ENCODE measurements around the gene ATP2B3.

The ATP2B3 gene

DNA sequence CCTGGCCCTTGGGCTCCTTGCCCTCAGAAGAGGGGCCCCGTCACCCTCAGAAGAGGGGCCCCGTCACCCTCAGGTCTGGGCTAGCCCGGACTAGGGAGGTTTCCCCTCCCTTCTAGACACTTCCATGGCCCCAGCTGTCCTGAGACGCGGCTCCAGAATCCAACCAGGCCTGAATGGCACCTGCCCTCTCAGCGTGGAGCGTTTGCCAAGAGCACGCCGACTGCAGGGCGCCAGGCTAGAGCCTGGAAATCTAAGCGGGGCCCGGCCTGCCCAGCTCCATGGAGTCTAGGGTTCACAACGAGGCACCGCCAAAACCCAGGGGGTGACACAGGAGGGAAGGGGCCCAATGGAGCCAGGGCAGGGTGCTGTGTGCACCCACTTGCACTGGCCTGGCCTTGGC is 7.8 kb upstream of the ATP2B3 start:
- H3K4me3 Mint-ChIP-seq, result no peak overlapping the region
- no peaks in the 10 kb centered on the region for H3K36me3 Mint-ChIP-seq (ENCODE audit: low read depth)
- no peaks in the 10 kb centered on the region for H3K9me3 Mint-ChIP-seq
- no peak overlapping the region for H3K27ac Mint-ChIP-seq
- H3K27me3 Mint-ChIP-seq (ENCODE audit: low read depth), result no peaks in the 10 kb centered on the region
- no peaks in the 10 kb centered on the region for H3K4me1 Mint-ChIP-seq (ENCODE audit: low read depth)

DNA sequence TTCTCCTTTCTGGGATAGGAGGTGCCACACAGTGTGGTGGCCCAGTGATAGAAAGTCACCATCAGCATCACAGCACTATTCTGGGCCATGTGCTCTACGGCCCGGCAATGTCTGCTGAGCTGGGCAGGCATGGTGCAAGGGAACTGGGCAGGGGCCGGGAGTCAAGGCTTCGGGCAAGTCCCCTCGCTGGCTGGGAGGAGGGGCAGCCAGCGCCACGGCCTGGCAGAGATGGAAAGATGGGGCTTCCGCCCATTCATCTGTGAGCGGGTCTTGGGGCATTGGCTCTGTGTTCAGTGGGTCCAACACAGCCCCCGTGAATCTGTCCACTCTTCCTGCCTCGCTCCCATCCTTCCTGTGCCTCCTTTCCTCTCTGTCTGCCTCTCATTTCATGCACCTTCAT is 7.1 kb upstream of the ATP2B3 start:
- Mint-ChIP-seq H3K4me3 (no peak overlapping the region), H3K27me3 (ENCODE audit: low read depth) (no peaks in the 10 kb centered on the region), H3K4me1 (ENCODE audit: low read depth) (no peaks in the 10 kb centered on the region), H3K36me3 (ENCODE audit: low read depth) (no peaks in the 10 kb centered on the region), H3K27ac (no peak overlapping the region), H3K9me3 (no peaks in the 10 kb centered on the region)

DNA sequence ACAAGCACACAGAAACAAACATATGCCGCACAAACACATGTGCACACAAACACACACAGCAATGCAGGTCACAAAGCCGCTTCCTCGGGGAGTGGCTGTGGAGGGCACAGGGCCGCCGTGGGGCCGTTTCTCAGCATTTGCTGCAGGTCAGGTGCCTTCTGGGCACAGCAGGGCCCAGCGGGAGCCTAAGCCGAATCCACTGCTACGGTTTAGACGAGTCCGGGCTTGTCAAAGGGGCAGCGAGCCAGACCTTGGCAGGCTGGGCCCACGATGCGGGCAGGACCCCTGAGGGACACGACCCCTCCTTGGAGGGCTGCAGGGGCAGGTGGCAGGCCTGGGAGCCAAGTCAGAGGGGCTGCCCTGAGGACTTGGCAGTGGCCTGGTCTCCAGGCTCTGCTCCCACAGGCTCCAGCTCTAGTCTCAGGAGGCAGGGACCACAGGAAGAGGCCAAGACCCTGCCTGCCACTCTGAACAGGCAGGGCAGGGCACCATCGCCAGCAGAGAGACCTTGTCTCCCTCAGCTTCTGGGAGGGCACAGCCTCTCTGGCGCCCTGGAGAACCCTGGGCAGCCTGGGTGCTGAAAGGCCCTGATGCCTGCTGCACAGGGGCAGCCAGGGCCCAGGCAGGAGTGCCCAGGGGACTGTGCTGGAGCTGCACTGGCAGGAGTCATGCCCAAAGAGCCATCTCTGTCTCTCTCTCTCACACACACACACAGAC is 5.5 kb upstream of the ATP2B3 start:
- Mint-ChIP-seq H3K36me3 (ENCODE audit: low read depth) (no peaks in the 10 kb centered on the region), H3K4me3 (no peak overlapping the region), H3K9me3 (no peaks in the 10 kb centered on the region), H3K27ac (no peak overlapping the region), H3K27me3 (ENCODE audit: low read depth) (peaks cover 7% of the 10 kb centered on the region), H3K4me1 (ENCODE audit: low read depth) (no peaks in the 10 kb centered on the region)

DNA sequence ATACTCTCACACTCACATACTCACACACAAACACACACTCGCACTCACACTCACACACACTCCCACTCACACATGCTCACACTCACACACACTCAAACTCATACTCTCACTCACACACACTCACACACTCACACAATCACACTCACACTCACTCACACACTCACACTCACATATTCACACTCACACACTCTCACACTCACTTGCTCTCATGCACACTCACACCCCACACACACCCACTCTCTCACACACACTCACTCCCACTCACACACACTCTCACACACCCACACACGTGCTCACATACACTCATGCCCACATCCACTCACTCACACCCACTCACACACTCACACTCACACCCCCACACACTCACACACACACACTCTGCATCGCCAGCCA is 4.9 kb upstream of the ATP2B3 start:
- H3K36me3 Mint-ChIP-seq (ENCODE audit: low read depth), result no peaks in the 10 kb centered on the region
- H3K27me3 Mint-ChIP-seq (ENCODE audit: low read depth), result peaks cover 7% of the 10 kb centered on the region
- H3K27ac Mint-ChIP-seq, result no peak overlapping the region
- H3K9me3 Mint-ChIP-seq, result no peaks in the 10 kb centered on the region
- no peaks in the 10 kb centered on the region for H3K4me1 Mint-ChIP-seq (ENCODE audit: low read depth)
- H3K4me3 Mint-ChIP-seq, result no peak overlapping the region

DNA sequence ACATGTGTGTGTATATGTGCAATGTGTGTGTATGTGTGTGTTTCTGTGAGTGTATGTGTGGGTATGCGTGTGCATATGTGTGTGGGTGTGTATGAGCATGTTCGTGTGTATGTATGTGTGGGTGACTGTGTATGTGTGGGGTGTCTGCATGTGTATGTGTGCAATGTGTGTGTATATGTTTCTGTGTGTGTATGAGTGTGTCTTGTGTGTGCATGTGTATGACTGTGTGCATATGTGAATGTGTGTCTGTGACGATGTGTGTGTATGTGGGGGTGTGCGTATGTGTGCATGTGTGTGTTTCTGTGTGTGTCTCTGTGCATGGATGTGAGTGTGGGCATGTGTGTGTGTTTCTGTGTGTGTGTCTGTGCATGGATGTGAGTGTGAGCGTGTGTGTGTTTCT is 4.2 kb upstream of the ATP2B3 start:
- Mint-ChIP-seq H3K27ac (no peak overlapping the region), H3K27me3 (ENCODE audit: low read depth) (peaks cover 8% of the 10 kb centered on the region), H3K4me1 (ENCODE audit: low read depth) (no peaks in the 10 kb centered on the region), H3K9me3 (no peaks in the 10 kb centered on the region), H3K4me3 (no peak overlapping the region), H3K36me3 (ENCODE audit: low read depth) (no peaks in the 10 kb centered on the region)

DNA sequence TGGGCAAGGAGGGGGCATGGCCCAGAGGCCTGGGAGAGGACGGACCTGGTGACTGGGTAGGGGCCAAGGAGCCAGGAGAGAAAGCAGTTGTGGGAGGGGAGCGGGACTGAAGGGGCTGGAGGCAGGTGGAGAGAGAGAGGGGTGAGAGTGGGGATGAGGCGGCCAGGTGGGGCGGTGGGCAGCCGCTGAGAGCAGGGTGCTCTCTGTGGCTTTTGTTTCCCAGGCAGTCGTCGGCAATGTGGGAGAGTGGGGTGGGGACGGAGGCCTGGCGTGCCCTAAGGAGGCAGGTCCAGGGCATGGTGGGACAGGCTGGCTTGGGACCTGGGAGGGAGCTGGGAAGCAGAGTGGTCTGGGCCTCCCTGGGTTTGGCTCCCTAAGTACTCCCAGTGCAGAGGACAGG is 3.2 kb upstream of the ATP2B3 start:
- no peaks in the 10 kb centered on the region for H3K36me3 Mint-ChIP-seq (ENCODE audit: low read depth)
- no peak overlapping the region for H3K4me3 Mint-ChIP-seq
- H3K9me3 Mint-ChIP-seq, result no peaks in the 10 kb centered on the region
- H3K27me3 Mint-ChIP-seq (ENCODE audit: low read depth), result peaks cover 18% of the 10 kb centered on the region
- H3K27ac Mint-ChIP-seq, result no peak overlapping the region
- H3K4me1 Mint-ChIP-seq (ENCODE audit: low read depth), result no peaks in the 10 kb centered on the region

DNA sequence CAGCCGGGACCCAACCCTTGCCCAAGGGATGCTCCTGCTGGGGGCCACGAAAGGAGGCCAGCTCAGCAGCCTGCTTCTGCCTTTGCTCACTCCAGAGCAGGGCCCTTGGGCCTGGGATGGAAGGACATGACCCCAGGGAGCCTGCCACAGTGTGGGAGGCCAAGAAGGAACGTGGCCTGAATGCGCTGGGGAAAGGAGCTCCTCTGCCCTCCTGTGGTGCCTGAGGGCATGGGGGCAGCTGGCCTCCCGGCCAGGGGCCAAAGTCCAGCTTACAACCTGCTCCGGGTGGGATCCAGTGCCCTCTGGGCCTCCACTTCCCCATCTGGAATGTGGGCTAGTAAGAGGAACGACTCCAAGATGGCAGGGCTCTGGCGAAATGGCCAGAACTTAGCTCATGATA is 2.0 kb upstream of the ATP2B3 start:
- Mint-ChIP-seq H3K9me3 (no peaks in the 10 kb centered on the region), H3K4me1 (ENCODE audit: low read depth) (no peaks in the 10 kb centered on the region), H3K36me3 (ENCODE audit: low read depth) (no peaks in the 10 kb centered on the region), H3K4me3 (no peak overlapping the region), H3K27me3 (ENCODE audit: low read depth) (peaks cover 21% of the 10 kb centered on the region), H3K27ac (no peak overlapping the region)

DNA sequence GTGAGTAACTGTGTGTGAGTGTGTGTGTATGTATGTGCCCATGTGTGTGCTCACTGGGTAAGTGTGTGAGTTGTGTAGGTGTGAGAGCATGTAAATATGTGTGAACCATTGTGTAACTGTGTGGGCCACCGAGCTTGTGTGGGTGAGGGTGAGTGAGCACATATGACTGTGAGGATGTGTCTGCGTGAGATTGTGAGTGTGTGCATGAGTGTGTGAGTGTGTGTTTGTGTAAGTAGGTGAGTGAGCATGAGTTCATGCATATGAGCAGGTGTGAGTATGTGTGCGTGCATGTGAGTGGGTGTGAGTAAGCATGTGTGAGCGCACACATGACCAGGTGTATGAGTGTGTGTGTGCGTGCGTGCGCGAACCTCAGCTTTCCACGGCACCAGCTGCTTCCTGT is 1.4 kb upstream of the ATP2B3 start:
- Mint-ChIP-seq H3K4me1 (ENCODE audit: low read depth) (no peaks in the 10 kb centered on the region), H3K27ac (no peak overlapping the region), H3K36me3 (ENCODE audit: low read depth) (no peaks in the 10 kb centered on the region), H3K27me3 (ENCODE audit: low read depth) (peaks cover 22% of the 10 kb centered on the region), H3K4me3 (no peak overlapping the region), H3K9me3 (no peaks in the 10 kb centered on the region)

DNA sequence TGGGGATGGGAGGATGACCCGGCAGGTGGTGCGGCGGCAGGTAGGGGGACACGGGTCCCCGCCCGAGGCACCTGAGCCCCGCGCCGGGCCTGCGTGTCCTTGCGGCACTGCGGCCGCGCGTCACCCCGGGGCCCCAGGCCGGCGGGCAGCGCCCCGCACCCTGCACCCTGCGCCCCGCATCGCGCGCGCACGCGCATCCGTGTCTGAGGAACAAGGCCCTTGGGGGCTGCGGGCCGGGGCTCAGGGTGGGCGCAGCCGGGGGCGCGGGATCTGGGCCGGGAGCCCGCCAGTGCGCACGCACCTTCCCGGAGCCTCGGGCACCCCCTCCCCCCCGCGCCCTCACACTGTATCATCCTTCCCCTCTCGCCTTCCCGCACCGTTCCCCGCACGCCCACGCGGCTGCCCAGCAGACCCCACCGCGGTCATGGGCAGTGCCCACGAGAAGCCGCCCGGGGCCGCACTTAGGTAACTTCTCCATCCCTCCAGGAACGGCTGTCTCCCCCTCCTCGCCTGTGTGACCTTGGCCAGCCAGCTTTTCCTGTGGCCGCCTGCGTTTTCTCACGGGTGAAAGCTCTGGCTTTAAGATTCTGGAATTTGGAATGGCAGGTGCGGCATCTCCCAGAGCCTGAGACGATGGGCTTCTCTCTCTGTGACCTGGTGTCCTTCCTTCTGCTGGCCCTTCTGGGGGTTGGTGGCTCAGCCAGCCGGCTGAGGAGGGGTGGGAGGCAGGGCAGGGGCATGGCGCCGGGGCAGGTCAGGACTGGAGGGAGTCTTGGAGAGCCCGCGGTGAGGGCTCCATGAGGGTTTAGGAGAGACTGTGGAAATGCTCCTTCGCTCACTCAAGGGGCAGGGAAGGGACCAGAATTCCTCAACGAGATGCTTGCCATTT is 748 bp downstream of the ATP2B3 start:
- Mint-ChIP-seq H3K9me3 (no peaks in the 10 kb centered on the region), H3K36me3 (ENCODE audit: low read depth) (no peaks in the 10 kb centered on the region), H3K4me3 (no peak overlapping the region), H3K4me1 (ENCODE audit: low read depth) (no peaks in the 10 kb centered on the region), H3K27me3 (ENCODE audit: low read depth) (peaks cover 22% of the 10 kb centered on the region), H3K27ac (no peak overlapping the region)

DNA sequence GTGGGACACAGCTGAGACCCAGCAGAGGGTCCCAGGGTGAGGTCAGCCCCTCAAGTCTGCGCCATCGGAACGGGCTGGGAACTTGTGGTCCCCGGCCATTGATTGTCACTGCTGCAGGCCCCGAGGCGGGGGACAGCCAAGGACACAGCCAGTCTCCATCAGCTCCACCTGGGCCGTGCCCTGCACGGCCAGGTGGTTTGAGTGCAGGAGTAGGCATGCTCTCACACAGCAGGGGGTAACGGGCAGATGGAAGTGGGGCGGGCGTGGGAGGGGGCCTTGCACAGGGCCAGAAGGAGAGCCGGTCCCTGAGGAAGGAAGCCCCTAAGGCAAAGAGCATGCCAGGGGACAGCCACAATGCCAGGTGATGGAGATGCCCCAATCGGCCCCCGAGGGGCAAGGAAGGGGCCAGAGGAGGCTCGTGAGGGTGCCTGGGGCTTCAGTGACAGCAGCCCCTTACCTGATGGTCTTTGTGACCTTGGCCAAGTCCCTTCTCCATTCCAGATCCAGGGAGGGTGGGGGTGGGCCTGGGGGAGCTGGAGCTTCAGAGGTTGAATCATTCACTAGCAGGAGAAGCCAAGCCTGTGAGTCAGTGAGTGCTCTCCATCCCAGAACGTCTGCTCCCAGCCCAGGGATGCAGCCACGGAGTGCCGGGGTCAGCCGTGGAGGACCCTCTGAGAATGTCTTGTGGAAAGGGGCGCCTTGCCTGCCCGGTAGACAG is 2.3 kb downstream of the ATP2B3 start:
- Mint-ChIP-seq H3K4me1 (ENCODE audit: low read depth) (no peaks in the 10 kb centered on the region), H3K4me3 (no peak overlapping the region), H3K36me3 (ENCODE audit: low read depth) (no peaks in the 10 kb centered on the region), H3K9me3 (no peaks in the 10 kb centered on the region), H3K27me3 (ENCODE audit: low read depth) (peaks cover 22% of the 10 kb centered on the region), H3K27ac (no peak overlapping the region)

DNA sequence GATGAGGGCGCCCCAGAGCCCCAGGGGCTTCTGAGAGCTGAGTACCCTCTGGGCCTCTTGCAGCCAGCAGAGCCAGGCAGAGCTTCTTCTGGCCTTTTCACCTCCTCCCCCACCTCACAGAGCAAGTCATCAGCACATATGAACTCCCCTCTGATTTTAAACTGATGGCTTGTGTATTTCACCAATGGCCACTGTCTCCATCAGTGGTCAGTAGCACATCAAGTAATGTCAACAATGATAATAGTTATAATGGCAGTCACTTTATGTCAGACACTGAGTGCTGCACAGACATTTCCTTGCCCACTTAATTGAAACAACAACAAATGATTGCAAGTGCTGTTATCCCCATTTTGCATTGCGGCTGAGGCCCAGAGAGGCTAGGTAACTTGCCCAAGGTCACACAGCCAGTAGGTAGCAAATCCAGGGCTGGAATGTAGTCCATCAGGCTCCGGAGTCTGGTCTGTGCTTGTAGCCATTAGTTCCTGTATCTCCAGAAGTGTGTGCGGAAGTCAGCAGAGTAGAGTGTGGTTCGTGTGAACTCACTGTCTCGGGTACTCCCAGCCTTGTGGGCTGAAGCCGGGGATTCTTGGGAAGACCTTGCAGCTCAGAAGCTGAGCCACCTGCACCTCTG is 3.0 kb downstream of the ATP2B3 start:
- Mint-ChIP-seq H3K27ac (no peak overlapping the region), H3K9me3 (no peaks in the 10 kb centered on the region), H3K27me3 (ENCODE audit: low read depth) (peaks cover 22% of the 10 kb centered on the region), H3K4me3 (no peak overlapping the region), H3K36me3 (ENCODE audit: low read depth) (no peaks in the 10 kb centered on the region), H3K4me1 (ENCODE audit: low read depth) (no peaks in the 10 kb centered on the region)

DNA sequence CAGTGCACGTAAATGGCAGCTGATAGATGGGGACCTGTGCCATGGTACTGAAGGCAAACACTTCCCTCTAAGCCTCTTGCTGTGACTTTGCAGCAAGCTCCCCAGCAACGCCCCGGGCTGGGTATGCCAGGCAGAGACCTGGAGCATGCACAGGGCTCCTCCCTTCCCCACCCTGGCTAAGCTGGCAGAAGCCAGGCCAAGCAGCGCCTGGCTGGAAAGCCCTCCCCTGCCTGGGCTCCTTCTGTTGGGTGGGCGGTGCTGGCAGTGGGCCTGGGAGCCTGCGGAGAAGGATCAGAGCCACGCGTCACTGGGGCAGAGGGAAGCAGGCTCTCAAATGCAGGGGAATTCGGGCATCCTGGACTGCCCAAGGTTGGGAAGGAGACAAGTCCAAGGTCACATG is 3.6 kb downstream of the ATP2B3 start:
- Mint-ChIP-seq H3K36me3 (ENCODE audit: low read depth) (no peaks in the 10 kb centered on the region), H3K9me3 (no peaks in the 10 kb centered on the region), H3K4me3 (no peak overlapping the region), H3K27me3 (ENCODE audit: low read depth) (peaks cover 17% of the 10 kb centered on the region), H3K4me1 (ENCODE audit: low read depth) (no peaks in the 10 kb centered on the region), H3K27ac (no peak overlapping the region)

DNA sequence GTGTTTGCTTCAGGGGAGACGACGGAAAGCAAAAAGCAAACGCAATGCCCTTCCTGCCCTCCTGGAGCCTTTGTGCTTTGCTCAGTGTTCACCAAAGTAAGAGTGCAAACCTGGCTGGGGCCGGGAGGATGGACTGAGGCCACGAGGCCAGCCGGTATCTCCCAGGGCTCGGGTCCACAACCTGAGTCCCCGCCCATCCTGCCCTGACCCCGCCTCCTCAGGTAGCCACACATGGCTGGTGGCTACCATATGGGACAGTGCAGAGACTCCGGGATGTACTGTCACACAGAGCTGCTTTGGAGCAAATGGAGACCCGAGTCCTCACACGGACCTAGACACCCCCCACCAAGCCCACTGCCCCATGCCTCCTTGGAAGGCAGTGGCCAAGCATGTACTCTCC is 4.8 kb downstream of the ATP2B3 start:
- Mint-ChIP-seq H3K4me1 (ENCODE audit: low read depth) (no peaks in the 10 kb centered on the region), H3K36me3 (ENCODE audit: low read depth) (no peaks in the 10 kb centered on the region), H3K4me3 (no peak overlapping the region), H3K27ac (no peak overlapping the region), H3K27me3 (ENCODE audit: low read depth) (peaks cover 15% of the 10 kb centered on the region), H3K9me3 (no peaks in the 10 kb centered on the region)

DNA sequence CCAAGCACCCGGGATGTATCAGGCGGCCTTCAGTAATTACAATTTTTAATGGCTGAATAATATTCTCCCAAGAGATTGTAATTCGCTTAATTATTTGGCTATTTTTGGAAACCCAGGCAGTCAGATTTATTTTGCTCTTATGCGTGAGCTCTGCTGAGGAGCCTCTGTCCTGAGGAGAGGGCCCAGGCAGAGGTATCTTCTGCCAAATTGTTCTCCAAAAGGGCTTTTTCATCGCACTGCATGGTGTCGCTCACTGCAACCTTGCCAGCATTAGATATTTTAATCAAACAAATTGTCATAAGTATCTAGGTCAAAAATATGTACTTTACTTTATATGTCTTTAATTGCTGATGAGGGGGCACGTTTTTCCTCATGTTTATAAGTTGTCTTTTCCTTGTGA is 5.8 kb downstream of the ATP2B3 start:
- peaks cover 14% of the 10 kb centered on the region for H3K27me3 Mint-ChIP-seq (ENCODE audit: low read depth)
- no peaks in the 10 kb centered on the region for H3K36me3 Mint-ChIP-seq (ENCODE audit: low read depth)
- H3K4me3 Mint-ChIP-seq, result no peak overlapping the region
- no peaks in the 10 kb centered on the region for H3K9me3 Mint-ChIP-seq
- no peaks in the 10 kb centered on the region for H3K4me1 Mint-ChIP-seq (ENCODE audit: low read depth)
- H3K27ac Mint-ChIP-seq, result no peak overlapping the region

All from T-helper 1 cell treated with Interleukin-12 subunit alpha and Interleukin-12 subunit beta and Interleukin-4 antibody, amounts not matched to agents 30 μg/mL and 1 μg/mL, for 36 hours (primary cell).